ENCODE measurements around the gene BMPR1A.

GRCh38 chr10:86851328-86852207 is 95.1 kb downstream of the BMPR1A start:
- TF ChIP-seq CTCF (IDR thresholded peaks at IDR 0.05), result no peak
- no peak for TF ChIP-seq POLR2A (IDR thresholded peaks at IDR 0.05)
